A549 treated with CpdA at 1 μM for 4 hours (cell line): Measurements from ENCODE around the gene NOS1AP. TPM values are rescaled to one million over a fixed set of nuclear protein-coding genes. Genes with fewer than 3 reads are reported as not detected.

Experiments used
- total RNA-seq: library from RNA; stranded (reverse); fragments of 200-300 nt; extraction: Qiagen RNA extraction; gene quantifications from 5 replicates; pipeline ENCODE4 v1.2.3, GENCODE V29; 2022; ENCODE audit warnings: low read depth

NOS1AP gene
- 0.24 to 0.98 TPM (median 0.43 TPM) in 5 replicates for total RNA-seq

GRCh38 chr1:162069334-162070093 lies at the start of gene NOS1AP:
TSS of gene NOS1AP (plus strand) at chr1:162069691. CDS start at chr1:162070178, 487 bp downstream.

GRCh38 chr1:162023547-162024501 lies 45.7 kb upstream of the NOS1AP start, which contains the start of gene OLFML2B:
TSS of gene OLFML2B (minus strand) at chr1:162023869. CDS start at chr1:162023430, 439 bp downstream.

GRCh38 chr1:162376691-162377090 lies 307.2 kb downstream of the NOS1AP start, which contains the start of gene SPATA46:
TSS of gene SPATA46 (minus strand) at chr1:162376854. CDS start at chr1:162376790, 64 bp downstream.

GRCh38 chr1:162381383-162381782 lies 311.9 kb downstream of the NOS1AP start, which contains the start of gene C1orf226:
TSS of gene C1orf226 (plus strand) at chr1:162381728. CDS start at chr1:162381902, 174 bp downstream.

GRCh38 chr1:162412002-162412401 lies 342.5 kb downstream of the NOS1AP start, which contains the start of gene SH2D1B:
TSS of gene SH2D1B (minus strand) at chr1:162412136. CDS start at chr1:162412016, 120 bp downstream.

Other genes starting within 250 kb of the NOS1AP start
- 0.35 to 0.57 TPM (median 0.38 TPM) in 5 replicates for gene OLFML2B, start 45.8 kb upstream of the NOS1AP start, total RNA-seq